ENCODE data around the gene EXD1.

Gene EXD1

DNA sequence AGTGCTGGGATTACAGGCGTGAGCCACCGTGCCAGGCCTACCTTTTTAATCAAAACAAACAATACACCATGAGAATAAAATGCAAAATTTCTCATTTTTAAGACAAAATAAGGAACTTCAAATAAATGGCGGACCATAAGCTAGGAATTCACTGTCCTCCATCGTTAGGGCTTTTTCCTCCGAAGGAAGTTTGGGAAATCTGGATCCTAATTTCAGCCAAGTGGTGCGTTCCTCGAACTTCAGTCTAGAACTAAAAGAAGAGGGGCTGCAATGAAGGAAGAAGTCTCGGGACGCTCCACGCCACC is 260 bp downstream of the EXD1 start:
- no peak for TF ChIP-seq POLR2AphosphoS5 (IDR thresholded peaks at IDR 0.05; ENCODE audit: low read depth, low read length)
- TF ChIP-seq SIN3A (IDR thresholded peaks at IDR 0.05; ENCODE audit: borderline replicate concordance, insufficient read depth, low read length), result no peak
- TF ChIP-seq FOXP2 (optimal IDR thresholded peaks at IDR 0.05; ENCODE audit: borderline replicate concordance, extremely low read depth, extremely low read length, insufficient read depth), result no peak
- TF ChIP-seq, protein P1, sequence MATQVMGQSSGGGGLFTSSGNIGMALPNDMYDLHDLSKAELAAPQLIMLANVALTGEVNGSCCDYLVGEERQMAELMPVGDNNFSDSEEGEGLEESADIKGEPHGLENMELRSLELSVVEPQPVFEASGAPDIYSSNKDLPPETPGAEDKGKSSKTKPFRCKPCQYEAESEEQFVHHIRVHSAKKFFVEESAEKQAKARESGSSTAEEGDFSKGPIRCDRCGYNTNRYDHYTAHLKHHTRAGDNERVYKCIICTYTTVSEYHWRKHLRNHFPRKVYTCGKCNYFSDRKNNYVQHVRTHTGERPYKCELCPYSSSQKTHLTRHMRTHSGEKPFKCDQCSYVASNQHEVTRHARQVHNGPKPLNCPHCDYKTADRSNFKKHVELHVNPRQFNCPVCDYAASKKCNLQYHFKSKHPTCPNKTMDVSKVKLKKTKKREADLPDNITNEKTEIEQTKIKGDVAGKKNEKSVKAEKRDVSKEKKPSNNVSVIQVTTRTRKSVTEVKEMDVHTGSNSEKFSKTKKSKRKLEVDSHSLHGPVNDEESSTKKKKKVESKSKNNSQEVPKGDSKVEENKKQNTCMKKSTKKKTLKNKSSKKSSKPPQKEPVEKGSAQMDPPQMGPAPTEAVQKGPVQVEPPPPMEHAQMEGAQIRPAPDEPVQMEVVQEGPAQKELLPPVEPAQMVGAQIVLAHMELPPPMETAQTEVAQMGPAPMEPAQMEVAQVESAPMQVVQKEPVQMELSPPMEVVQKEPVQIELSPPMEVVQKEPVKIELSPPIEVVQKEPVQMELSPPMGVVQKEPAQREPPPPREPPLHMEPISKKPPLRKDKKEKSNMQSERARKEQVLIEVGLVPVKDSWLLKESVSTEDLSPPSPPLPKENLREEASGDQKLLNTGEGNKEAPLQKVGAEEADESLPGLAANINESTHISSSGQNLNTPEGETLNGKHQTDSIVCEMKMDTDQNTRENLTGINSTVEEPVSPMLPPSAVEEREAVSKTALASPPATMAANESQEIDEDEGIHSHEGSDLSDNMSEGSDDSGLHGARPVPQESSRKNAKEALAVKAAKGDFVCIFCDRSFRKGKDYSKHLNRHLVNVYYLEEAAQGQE (IDR thresholded peaks at IDR 0.05; ENCODE audit: insufficient read depth in 1 of 2, low read depth in 2 of 2, low read length in 2 of 2), result no peak
- no peak for TF ChIP-seq TAF1 (IDR thresholded peaks at IDR 0.05; ENCODE audit: borderline replicate concordance, insufficient read depth, low read length)

DNA sequence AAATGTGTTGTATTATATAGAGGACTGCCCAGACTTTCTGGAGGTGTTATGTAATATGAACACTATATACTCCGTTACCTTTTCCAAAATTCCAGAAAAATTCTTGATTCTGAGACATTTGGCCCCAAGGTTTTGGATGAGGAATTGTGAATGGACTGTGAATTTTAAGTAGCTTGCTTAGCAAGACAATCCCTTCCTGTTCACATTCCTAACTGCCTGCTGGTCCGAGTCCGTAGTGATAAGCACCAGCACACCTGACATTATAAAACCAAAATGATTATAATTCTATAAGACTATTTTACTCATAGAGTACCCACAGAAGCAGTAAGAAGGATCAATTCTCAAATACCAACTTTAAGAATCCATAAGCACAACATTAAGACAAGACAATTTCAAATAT is 11.2 kb downstream of the EXD1 start:
- TF ChIP-seq TAF1 (IDR thresholded peaks at IDR 0.05; ENCODE audit: borderline replicate concordance, insufficient read depth, low read length) (no peak), SIN3A (IDR thresholded peaks at IDR 0.05; ENCODE audit: borderline replicate concordance, insufficient read depth, low read length) (no peak), POLR2AphosphoS5 (IDR thresholded peaks at IDR 0.05; ENCODE audit: low read depth, low read length) (no peak), FOXP2 (optimal IDR thresholded peaks at IDR 0.05; ENCODE audit: borderline replicate concordance, extremely low read depth, extremely low read length, insufficient read depth) (no peak)
- TF ChIP-seq, protein P1 (IDR thresholded peaks at IDR 0.05; ENCODE audit: insufficient read depth in 1 of 2, low read depth in 2 of 2, low read length in 2 of 2), result no peak

DNA sequence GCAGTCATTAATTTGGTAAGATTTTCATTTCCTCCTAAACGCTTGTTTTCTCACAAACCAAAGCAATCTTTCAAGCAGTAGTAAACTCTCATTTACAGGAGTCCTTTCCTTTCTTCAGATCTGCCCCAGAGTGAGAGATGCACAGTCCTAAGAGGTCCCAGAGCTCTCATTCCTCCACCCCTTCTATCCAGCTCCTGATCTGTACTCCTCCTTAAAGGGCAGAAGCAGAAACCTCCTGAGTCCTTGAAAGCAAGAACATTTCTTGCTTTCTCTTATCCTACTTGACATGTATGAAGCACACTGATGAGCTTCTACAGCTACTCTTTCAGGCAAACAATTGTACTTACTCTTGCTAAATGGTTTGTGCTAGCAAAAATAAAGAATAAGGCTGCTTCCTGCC is 11.7 kb downstream of the EXD1 start:
- no peak for TF ChIP-seq SIN3A (IDR thresholded peaks at IDR 0.05; ENCODE audit: borderline replicate concordance, insufficient read depth, low read length)
- no peak for TF ChIP-seq FOXP2 (optimal IDR thresholded peaks at IDR 0.05; ENCODE audit: borderline replicate concordance, extremely low read depth, extremely low read length, insufficient read depth)
- TF ChIP-seq, protein P1 (IDR thresholded peaks at IDR 0.05; ENCODE audit: insufficient read depth in 1 of 2, low read depth in 2 of 2, low read length in 2 of 2), result no peak
- TF ChIP-seq TAF1 (IDR thresholded peaks at IDR 0.05; ENCODE audit: borderline replicate concordance, insufficient read depth, low read length), result no peak
- TF ChIP-seq POLR2AphosphoS5 (IDR thresholded peaks at IDR 0.05; ENCODE audit: low read depth, low read length), result no peak

DNA sequence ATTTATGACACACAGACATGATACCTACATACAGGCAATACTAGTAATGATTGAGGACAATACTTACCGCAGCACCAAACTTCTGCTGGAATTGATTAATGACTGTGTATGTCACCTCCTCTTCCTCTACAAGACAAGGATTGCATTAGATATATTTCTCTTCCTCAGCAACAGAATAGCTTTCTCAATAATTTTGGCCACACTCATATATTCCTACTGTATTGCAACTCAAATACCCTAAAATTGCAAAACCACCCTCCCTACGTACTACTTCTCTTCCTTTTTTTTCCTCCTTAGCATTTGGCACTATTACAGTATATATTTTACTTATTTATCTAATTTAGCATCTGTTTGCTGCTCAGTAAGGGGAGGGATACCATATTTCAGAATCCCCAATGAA is 14.8 kb downstream of the EXD1 start:
- TF ChIP-seq SIN3A (IDR thresholded peaks at IDR 0.05; ENCODE audit: borderline replicate concordance, insufficient read depth, low read length) (no peak), TAF1 (IDR thresholded peaks at IDR 0.05; ENCODE audit: borderline replicate concordance, insufficient read depth, low read length) (no peak), FOXP2 (optimal IDR thresholded peaks at IDR 0.05; ENCODE audit: borderline replicate concordance, extremely low read depth, extremely low read length, insufficient read depth) (no peak), POLR2AphosphoS5 (IDR thresholded peaks at IDR 0.05; ENCODE audit: low read depth, low read length) (no peak)
- TF ChIP-seq, protein P1 (IDR thresholded peaks at IDR 0.05; ENCODE audit: insufficient read depth in 1 of 2, low read depth in 2 of 2, low read length in 2 of 2), result no peak
